GM18951 (cell line): ENCODE data around the gene ARL5A.
"Not testable (repeated sequence)": the region's sequence is repeated elsewhere in the genome, so short reads cannot be mapped to it uniquely, and the experiment has no call there.

ENCODE experiments used
- POLR2A ChIP-seq: IDR thresholded peaks from 4 replicates; pipeline ENCODE4 v1.6.1; 2011; ENCODE audit warnings: mild to moderate bottlenecking; ENCODE audit not compliant: insufficient read length, insufficient read depth; ENCODE audit errors: extremely low read depth
- in situ Hi-C: fragments of 300-500 bp; cut with MboI; formaldehyde crosslinking; loops from one replicate; pipeline ENCODE4 v1.12.0; 2022; ENCODE audit warnings: low sequenced_read_pairs, mixed read lengths, inconsistent platforms; ENCODE audit not compliant: unreplicated experiment

The ARL5A gene

GRCh38 chr2:151802315-151802714 lies 25.9 kb downstream of the ARL5A start:
- in situ Hi-C loops: no loop called here
- TF ChIP-seq POLR2A: no peak

- in situ Hi-C loops: no loop called here
- TF ChIP-seq POLR2A: no peak
Measured at GRCh38 chr2:151799886-151800292, 28.3 kb downstream of the ARL5A start.

GRCh38 chr2:151796774-151797173 lies 31.4 kb downstream of the ARL5A start:
- TF ChIP-seq POLR2A: no peak
- in situ Hi-C loops: no loop called here

- no peak for TF ChIP-seq POLR2A
- in situ Hi-C loops: no loop called here
Measured at GRCh38 chr2:151795646-151796240, 32.5 kb downstream of the ARL5A start.

- in situ Hi-C loops: not testable (repeated sequence)
Measured at GRCh38 chr2:151794422-151794821, 33.8 kb downstream of the ARL5A start.

GRCh38 chr2:151793123-151793522 lies 35.1 kb downstream of the ARL5A start:
- no peak for TF ChIP-seq POLR2A
- in situ Hi-C loops: no loop called here

GRCh38 chr2:151792589-151792988 lies 35.6 kb downstream of the ARL5A start:
- TF ChIP-seq POLR2A: no peak

GRCh38 chr2:151791545-151791944 lies 36.7 kb downstream of the ARL5A start:
- TF ChIP-seq POLR2A: no peak
- in situ Hi-C loops: no loop called here

More at GRCh38 chr2:151792589-151792988, 35.6 kb downstream of the ARL5A start:
- in situ Hi-C loops: no loop called here

- TF ChIP-seq POLR2A: no peak
- in situ Hi-C loops: no loop called here
Measured at GRCh38 chr2:151790689-151791088, 37.5 kb downstream of the ARL5A start.

GRCh38 chr2:151789055-151789834 lies 39.0 kb downstream of the ARL5A start:
- in situ Hi-C loops: no loop called here
- TF ChIP-seq POLR2A: no peak

GRCh38 chr2:151786483-151786882 lies 41.7 kb downstream of the ARL5A start:
- TF ChIP-seq POLR2A: no peak
- in situ Hi-C loops: no loop called here

GRCh38 chr2:151786077-151786476 lies 42.1 kb downstream of the ARL5A start:
- in situ Hi-C loops: no loop called here
- TF ChIP-seq POLR2A: no peak

- in situ Hi-C loops: no loop called here
- TF ChIP-seq POLR2A: no peak
Measured at GRCh38 chr2:151783133-151783520, 45.1 kb downstream of the ARL5A start.

- in situ Hi-C loops: no loop called here
- TF ChIP-seq POLR2A: no peak
Measured at GRCh38 chr2:151782378-151783132, 45.7 kb downstream of the ARL5A start.
